ENCODE measurements around the gene RANGRF.
A peak's percentile ranks its signal among the peaks of the same experiment; 100 is the strongest.

The RANGRF gene

GRCh38 chr17:8314797-8315763, 26.6 kb downstream of the RANGRF start:
- no peak for DNase-seq

- DNase-seq = no peak
These were observed 27.3 kb downstream of the RANGRF start for GRCh38 chr17:8315764-8316217.

GRCh38 chr17:8318010-8318935, 29.8 kb downstream of the RANGRF start:
- DNase-seq = no peak

GRCh38 chr17:8320262-8320661, 31.8 kb downstream of the RANGRF start:
- DNase-seq = no peak

- DNase-seq = no peak
These were observed 32.5 kb downstream of the RANGRF start for GRCh38 chr17:8320990-8321389.

GRCh38 chr17:8322061-8322460, 33.6 kb downstream of the RANGRF start:
- DNase-seq = no peak

GRCh38 chr17:8324132-8324531, 35.7 kb downstream of the RANGRF start:
- no peak for DNase-seq

GRCh38 chr17:8324923-8325322, 36.5 kb downstream of the RANGRF start:
- peak; percentile 36 to 54 for DNase-seq

- peak; percentile 15 to 36 for DNase-seq
These were observed 38.2 kb downstream of the RANGRF start for GRCh38 chr17:8326511-8327302.

GRCh38 chr17:8327303-8327649, 38.8 kb downstream of the RANGRF start:
- DNase-seq = peak in 1 of 2 donors; percentile 12

GRCh38 chr17:8332128-8332527, 43.7 kb downstream of the RANGRF start:
- no peak for DNase-seq

GRCh38 chr17:8332688-8333087, 44.2 kb downstream of the RANGRF start:
- DNase-seq = no peak

GRCh38 chr17:8333281-8333680, 44.8 kb downstream of the RANGRF start:
- DNase-seq = no peak

GRCh38 chr17:8337802-8338752, 49.6 kb downstream of the RANGRF start:
- peak; percentile 64 to 67 for DNase-seq

- DNase-seq = no peak
These were observed 50.3 kb downstream of the RANGRF start for GRCh38 chr17:8338753-8339140.

GRCh38 chr17:8339540-8339939, 51.1 kb downstream of the RANGRF start, which contains the start of gene ODF4:
Gene ODF4, plus strand, starts transcription at chr17:8339840. Its CDS starts 212 bp downstream, at chr17:8340052.
- no peak for DNase-seq

Data from inflammatory macrophage (primary cell).